Lower leg skin (tissue), 4 donors: Measurements from ENCODE around the gene PSMB8. TPM values are rescaled to one million over a fixed set of nuclear protein-coding genes. Genes with fewer than 3 reads are reported as not detected.
"Not testable (repeated sequence)": the region's sequence is repeated elsewhere in the genome, so short reads cannot be mapped to it uniquely, and the experiment has no call there.

Source experiments
- DNase-seq, 2 donors: peaks; one replicate each; pipeline ENCODE4 v3.0.0-alpha.2; 2019; ENCODE audit warnings: low spot score in 2 of 2
- H3K4me3 ChIP-seq: fragments of 200-600 bp; sonication (generic); 2 replicates; pipeline ENCODE4 v1.5.1; 2017; ENCODE audit warnings: mild to moderate bottlenecking, low read depth; ENCODE audit not compliant: poor library complexity, severe bottlenecking
- POLR2A ChIP-seq, 2 donors: fragments of 450-650 bp; IDR thresholded peaks; one replicate each; pipeline ENCODE4 v1.6.1; 2016 to 2017; ENCODE audit warnings: antibody characterized with exemption in 2 of 2, mild to moderate bottlenecking in 1 of 2, moderate library complexity in 1 of 2
- whole genome bisulfite sequencing, 2 donors: methylation state at CpG; one replicate each; pipeline ENCODE4 v1.1.5; 2018; 5-methylcytosine and 5-hydroxymethylcytosine counted together
- intact Hi-C: fragments of 100-400 bp; cut with DNase I; formaldehyde crosslinking; loops from one replicate; pipeline ENCODE4 v1.15.0; 2023; ENCODE audit warnings: low total_unique reads
- total RNA-seq, 4 donors: library from RNA; depleted of rRNA; stranded (reverse); fragments of >200 nt; gene quantifications; one replicate each; pipeline ENCODE4 v1.1.0, GENCODE V29; 2016
- TF ChIP-seq, protein P1 (sequence below), 3 donors: fragments of 450-650 bp; IDR thresholded peaks; one replicate each; pipeline ENCODE4 v1.5.1; 2016; ENCODE audit warnings: antibody characterized with exemption in 3 of 3, mild to moderate bottlenecking in 3 of 3, moderate library complexity in 2 of 3

PSMB8 gene
- total RNA-seq, 4 donors from 2014 or later, result 38.9 to 63.9 (median 50.3) TPM

DNA sequence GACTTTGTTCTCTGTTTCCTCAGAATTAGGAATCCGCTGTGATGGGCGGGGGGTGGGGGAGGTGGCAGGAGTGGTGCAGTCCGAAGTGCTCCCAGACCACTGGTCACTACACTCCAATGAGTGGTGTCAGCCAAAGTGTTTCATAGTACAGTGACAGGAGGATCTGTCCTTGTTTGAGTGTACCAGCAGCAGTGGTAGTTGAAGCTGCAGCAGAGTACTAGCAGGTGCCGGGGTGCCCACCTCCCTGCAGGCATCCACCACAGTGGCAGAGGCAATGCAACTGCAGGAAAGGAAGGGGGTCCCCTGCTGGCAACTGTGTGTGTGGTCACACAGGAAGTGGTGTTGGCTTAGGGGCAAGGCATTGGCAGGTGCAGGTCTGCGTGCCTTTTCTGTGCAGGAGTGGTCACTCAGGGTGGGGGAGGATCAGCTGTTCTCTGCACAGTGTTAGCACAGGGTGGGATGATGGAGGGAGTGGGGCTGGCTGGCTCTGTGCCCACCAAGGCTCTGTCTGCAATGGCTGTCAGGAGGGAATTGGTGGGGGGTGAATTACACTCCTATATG, 36.7 kb downstream of the PSMB8 start:
- intact Hi-C loops, result no loop called here
- WGBS, 2 donors, result 82 to 83% methylated on average over 5 of the region's 5 CpGs
- no peak for DNase-seq
- TF ChIP-seq, protein P1, sequence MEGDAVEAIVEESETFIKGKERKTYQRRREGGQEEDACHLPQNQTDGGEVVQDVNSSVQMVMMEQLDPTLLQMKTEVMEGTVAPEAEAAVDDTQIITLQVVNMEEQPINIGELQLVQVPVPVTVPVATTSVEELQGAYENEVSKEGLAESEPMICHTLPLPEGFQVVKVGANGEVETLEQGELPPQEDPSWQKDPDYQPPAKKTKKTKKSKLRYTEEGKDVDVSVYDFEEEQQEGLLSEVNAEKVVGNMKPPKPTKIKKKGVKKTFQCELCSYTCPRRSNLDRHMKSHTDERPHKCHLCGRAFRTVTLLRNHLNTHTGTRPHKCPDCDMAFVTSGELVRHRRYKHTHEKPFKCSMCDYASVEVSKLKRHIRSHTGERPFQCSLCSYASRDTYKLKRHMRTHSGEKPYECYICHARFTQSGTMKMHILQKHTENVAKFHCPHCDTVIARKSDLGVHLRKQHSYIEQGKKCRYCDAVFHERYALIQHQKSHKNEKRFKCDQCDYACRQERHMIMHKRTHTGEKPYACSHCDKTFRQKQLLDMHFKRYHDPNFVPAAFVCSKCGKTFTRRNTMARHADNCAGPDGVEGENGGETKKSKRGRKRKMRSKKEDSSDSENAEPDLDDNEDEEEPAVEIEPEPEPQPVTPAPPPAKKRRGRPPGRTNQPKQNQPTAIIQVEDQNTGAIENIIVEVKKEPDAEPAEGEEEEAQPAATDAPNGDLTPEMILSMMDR (IDR thresholded peaks at IDR 0.05), result no peak
- no peak for TF ChIP-seq POLR2A (IDR thresholded peaks at IDR 0.05)
- no peak overlapping the region for H3K4me3 ChIP-seq

- intact Hi-C loops, DNase-seq: not testable (repeated sequence)
Measured at GRCh38 chr6:32805404-32805803, 38.4 kb downstream of the PSMB8 start.

DNA sequence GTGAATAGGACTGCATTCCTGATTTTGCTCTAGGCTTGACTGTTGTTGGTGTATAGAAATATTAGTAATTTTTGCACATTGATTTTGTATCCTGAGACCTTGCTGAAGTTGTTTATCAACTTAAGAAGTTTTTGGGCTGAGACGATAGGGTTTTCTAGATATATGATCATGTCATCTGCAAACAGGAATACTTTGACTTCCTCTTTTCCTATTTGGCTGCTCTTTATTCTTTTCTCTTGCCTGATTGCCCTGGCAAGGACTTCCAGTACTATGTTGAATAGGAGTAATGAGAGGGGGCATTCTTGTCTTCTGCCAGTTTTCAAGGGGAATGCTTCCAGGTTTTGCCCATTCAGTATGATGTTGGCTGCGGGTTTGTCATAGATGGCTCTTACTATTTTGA, 40.4 kb downstream of the PSMB8 start:
- no peak for DNase-seq
- intact Hi-C loops, result no loop called here
- TF ChIP-seq, protein P1 (IDR thresholded peaks at IDR 0.05), result no peak
- no peak for TF ChIP-seq POLR2A (IDR thresholded peaks at IDR 0.05)
- H3K4me3 ChIP-seq, result no peak overlapping the region
- WGBS, 2 donors, result 37 to 61% methylated on average over 2 of the region's 2 CpGs

More at GRCh38 chr6:32805404-32805803, 38.4 kb downstream of the PSMB8 start:
- not testable (repeated sequence) for H3K4me3 ChIP-seq

DNA sequence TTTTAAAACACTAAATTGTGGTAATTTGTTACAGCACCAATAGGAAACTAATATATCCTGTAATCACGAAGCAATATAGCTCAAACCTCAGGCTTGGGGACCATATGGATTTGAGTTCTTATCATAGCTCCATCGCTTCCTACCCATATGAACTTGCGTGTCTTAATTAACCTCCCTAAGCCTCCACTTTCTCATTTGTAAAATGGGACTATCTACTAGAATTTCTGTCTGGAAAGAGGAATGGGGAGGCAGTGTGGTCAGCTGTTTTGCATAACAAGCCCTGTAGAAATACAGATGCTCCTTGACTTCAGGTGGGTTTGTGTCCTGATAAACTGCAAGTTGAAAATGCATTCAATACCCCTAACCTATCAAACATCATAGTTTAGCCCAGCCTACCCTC, 44.1 kb downstream of the PSMB8 start:
- H3K4me3 ChIP-seq, result no peak overlapping the region
- intact Hi-C loops, result loop anchor here (10.0 kb wide), 1 partner anchor 385 kb away; no protein-coding TSS in a partner anchor
- TF ChIP-seq, protein P1 (IDR thresholded peaks at IDR 0.05), result no peak
- TF ChIP-seq POLR2A (IDR thresholded peaks at IDR 0.05), result no peak
- no peak for DNase-seq
- 77 to 94% methylated on average over 3 of the region's 3 CpGs for WGBS, 2 donors

- TF ChIP-seq POLR2A (IDR thresholded peaks at IDR 0.05), result no peak
- TF ChIP-seq, protein P1 (IDR thresholded peaks at IDR 0.05), result no peak
- no peak for DNase-seq
- 91 to 94% methylated on average over 3 of the region's 3 CpGs for WGBS, 2 donors
- no peak overlapping the region for H3K4me3 ChIP-seq
- intact Hi-C loops, result loop anchor here (10.0 kb wide), 1 partner anchor 384 kb away; no protein-coding TSS in a partner anchor
Measured at GRCh38 chr6:32799168-32799567, 44.7 kb downstream of the PSMB8 start.

DNA sequence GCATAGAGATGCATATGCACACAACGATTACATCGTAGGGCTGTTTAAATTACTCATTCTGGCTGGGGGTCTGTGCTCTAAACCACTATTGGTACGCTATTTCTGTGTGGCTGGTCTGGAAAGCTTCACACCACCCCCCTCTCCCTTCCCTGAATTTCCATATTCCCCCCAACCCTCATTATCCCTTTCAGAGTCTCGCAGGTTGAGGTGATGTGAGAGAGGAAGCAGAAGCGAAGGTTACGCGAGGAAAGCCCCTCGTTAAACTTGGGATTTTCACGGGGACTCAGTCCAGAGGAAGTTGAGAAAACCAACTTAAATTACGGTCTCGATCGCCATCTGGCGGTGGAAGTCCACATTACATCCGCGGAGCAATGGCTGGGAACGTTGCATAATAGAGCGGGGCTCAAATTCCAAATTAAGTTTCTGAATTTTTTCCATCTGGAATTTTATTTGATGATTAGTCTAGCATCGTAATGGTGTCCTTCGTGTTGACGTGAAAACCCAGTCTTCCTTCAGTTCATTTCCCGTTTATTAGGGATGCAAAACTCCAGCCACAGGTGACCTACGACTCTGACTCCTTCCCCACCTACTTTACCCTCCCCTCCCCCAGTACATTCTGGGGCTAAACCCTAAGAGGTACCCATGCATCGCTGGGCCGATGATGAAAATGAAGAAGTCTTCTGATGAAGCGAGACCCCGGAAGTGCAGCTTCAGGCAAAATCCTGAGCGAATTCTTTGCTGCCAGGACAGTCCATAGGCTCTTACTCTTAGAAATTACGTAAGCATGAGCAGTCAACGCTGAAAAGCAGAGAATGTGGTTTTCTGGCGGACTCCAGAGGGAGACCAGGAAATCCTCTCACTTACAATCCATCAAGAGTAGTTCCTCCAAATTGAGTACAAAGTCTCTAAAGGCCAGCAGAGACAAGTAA, 46.7 kb downstream of the PSMB8 start:
- no peak overlapping the region for H3K4me3 ChIP-seq

More for the DNA sequence above, 46.7 kb downstream of the PSMB8 start:
- intact Hi-C loops, result loop anchor here (10.0 kb wide), 1 partner anchor 382 kb away; no protein-coding TSS in a partner anchor
- peak; percentile 72 to 96 for DNase-seq
- 9 to 13% methylated on average over 30 of the region's 30 CpGs for WGBS, 2 donors
- TF ChIP-seq, protein P1 (IDR thresholded peaks at IDR 0.05), result peak in 1 of 3 donors; percentile 31
- TF ChIP-seq POLR2A (IDR thresholded peaks at IDR 0.05), result no peak
